DND-41 (cell line): Measurements from ENCODE around the gene MAN1A1.

Source experiments
- CTCF ChIP-seq: IDR thresholded peaks from 2 replicates; pipeline ENCODE4 v1.5.1; 2012; ENCODE audit warnings: borderline replicate concordance, low read length, moderate library complexity, mild to moderate bottlenecking; ENCODE audit not compliant: poor library complexity, severe bottlenecking; ENCODE audit errors: extremely low read depth
- EZH2 ChIP-seq: IDR thresholded peaks from 3 replicates; pipeline ENCODE4 v1.6.1; 2012; ENCODE audit warnings: borderline replicate concordance, low read depth, mild to moderate bottlenecking, moderate library complexity, low read length, inconsistent platforms; ENCODE audit not compliant: severe bottlenecking

GRCh38 chr6:119156757-119157505 lies 192.6 kb downstream of the MAN1A1 start:
- no peak for TF ChIP-seq CTCF
- no peak for TF ChIP-seq EZH2
